Raji (cell line): Measurements from ENCODE around the gene EPHX1.
A peak's percentile ranks its signal among the peaks of the same experiment; 100 is the strongest.

Experiments used
- POLR2A ChIP-seq: IDR thresholded peaks from 2 replicates; pipeline ENCODE4 v1.6.1; 2011; ENCODE audit warnings: low read depth, low read length, control low read depth; ENCODE audit not compliant: insufficient read depth

EPHX1 gene

DNA sequence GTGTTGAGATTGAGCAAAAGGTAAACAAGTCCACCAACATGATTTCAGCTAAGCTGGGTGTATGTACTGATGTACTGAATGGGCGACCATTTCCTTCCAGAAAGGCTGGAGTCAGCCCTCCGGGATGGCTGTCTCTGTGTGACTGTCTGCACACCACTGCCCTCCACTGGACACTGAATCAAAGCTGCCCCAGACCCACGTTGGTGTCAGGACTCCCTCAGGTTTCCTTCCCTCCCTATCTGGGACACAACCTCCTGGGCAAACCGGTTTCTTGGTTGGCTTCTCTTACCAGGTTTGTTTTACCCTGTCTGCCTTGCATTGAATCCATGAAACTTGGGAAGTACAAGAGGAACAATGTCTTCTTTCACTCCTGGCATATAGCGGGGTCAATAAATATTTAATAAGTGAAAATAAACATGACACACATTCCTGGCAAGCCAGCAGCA lies 37.6 kb upstream of the EPHX1 start:
- no peak for TF ChIP-seq POLR2A

DNA sequence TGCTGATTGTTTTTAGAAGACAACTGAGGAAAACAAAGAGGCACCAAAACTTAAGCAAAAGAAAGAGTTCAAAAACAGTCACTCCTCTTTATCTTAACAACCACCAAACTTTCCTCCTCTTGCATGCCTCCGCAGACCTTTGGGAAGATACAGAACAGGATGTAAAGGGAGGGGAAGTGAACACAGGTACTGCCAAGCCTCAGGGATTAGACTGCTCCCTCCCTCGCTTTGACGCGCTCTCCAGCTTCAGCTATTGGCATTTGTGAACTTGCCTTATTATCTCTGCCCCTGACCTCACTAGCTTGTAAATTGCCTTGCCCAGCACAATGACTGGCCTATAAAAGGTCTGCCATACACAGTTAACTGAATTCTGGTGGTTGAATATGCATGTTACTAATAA lies 37.1 kb upstream of the EPHX1 start:
- TF ChIP-seq POLR2A = no peak

DNA sequence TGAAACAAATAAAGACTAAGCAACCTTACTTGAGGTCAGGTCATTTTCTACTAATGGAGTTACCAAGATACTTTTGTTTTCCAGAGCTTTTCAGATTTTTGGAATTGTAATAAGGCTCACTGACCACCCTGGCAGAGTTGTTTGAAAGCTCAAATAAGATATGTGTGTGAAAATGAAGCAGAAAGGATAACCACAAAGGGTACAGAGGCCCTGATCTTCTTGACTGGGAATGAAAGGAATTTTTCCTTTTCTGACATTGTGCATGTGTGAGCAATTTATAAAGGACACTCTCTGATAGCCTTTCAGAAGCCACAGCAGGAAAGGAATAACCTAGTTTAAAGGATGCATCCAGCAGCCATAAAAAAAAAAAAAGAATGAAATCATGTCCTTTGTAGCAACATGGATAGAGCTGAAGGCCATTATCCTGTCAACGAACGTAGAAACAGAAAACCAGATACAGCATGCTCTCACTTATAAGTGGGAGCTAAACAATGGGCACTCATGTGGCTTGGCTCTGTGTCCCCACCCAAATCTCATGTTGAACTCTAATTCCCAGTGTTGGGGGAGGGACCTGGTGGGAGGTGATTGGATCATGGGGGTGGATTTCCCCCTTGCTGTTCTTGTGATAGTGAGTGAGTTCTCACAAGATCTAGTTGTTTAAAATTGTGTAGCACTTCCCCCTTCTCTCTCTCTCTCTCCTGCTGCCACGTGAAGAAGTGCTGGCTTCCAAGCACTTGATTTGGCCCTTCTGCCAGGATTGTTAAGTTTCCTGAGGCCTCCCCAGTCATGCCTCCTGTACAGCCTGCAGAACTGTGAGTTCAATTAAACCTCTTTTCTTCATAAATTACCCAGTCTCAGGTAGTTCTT lies 35.4 kb upstream of the EPHX1 start:
- no peak for TF ChIP-seq POLR2A

DNA sequence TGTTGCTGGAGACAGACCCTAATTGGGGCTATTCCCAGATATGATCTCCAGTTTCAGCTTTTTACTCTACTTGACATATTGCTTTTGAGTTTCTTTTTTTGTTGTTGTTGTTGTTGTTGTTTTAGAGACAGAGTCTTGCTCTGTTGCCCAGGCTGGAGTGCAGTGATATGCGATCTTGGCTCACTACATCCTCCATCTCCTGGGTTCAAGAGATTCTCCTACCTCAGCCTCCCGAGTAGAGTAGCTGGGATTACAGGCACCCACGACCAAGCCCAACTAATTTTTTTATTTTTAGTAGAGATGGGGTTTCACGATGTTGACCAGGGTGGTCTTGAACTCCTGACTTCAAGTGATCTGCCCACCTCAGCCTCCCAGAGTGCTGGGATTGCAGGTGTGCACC lies 33.6 kb upstream of the EPHX1 start:
- no peak for TF ChIP-seq POLR2A

DNA sequence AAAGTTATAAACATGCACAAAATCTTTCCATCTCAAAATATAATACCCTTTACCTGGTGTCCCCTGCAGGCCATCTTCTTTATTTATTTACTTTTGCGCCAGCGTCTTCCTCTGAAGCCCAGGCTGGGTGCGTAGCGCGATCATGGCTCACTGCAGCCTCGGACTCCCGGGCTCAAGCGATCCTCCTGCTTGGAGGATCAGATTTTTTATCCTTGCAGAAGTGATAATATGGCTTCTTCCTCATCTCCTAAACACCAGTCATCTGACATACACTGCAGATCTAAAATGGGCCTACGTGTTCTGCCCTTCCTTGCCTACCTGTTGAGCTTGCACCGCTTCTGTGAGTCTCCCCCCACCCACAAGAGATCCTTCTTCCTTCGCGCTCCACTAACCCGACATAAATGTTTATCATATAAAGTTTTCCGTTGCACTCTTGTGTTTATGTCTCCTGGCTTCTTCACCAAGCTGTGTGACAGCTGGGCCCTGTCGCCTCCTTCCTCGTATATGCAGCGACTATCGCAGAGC lies 32.8 kb upstream of the EPHX1 start:
- TF ChIP-seq POLR2A = no peak

DNA sequence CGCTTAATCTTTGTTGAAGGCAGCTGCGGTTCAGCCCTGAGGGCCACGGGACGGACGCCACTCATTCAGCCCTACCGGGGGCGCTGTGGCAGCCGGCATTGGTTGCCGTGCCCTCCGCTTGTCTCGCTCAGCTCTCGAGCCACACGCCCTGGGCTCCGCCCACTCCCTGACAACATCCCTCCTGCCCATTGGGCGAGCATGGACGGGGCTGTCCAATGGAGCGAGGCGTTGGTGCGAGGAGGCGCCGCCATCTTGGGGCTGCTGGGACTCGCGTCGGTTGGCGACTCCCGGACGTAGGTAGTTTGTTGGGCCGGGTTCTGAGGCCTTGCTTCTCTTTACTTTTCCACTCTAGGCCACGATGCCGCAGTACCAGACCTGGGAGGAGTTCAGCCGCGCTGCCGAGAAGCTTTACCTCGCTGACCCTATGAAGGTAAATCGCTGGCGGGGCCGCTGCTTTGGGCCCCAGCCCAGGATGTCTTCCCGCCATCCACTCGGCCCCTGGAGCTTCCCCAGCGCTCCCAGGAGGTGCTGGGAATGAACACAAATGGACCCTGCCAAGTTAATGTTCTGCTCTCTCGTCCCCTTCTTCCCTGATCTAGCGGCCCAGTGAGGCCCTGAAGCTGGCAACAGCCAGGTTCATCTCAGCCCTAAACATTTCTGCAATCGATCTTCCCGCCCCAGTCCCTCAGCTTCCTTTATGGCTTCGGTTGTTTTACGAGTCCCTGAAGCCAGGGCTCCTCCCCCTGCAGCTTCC lies 32.2 kb upstream of the EPHX1 start, which contains the start of gene SRP9:
Gene SRP9, plus strand, starts transcription at position 244 of the 754 bp plus-strand sequence. Its CDS starts 115 bp downstream, at position 359.
- peak; percentile 78 for TF ChIP-seq POLR2A

DNA sequence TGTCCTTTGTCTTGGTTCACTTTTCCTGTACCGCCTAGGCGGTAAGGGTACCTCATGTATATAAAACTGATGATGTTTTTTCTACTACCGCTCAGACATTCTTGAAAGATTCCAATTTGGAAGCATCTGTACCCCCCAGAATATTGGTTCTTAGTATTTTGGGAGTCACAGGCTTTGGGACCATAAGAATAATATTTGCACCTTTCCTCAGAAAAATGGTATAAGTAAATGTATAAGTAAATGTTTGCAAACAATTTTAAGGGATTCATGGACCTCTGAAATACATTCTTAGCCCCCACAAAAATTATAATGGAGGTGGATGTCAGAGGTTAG lies 31.6 kb upstream of the EPHX1 start:
- no peak for TF ChIP-seq POLR2A

DNA sequence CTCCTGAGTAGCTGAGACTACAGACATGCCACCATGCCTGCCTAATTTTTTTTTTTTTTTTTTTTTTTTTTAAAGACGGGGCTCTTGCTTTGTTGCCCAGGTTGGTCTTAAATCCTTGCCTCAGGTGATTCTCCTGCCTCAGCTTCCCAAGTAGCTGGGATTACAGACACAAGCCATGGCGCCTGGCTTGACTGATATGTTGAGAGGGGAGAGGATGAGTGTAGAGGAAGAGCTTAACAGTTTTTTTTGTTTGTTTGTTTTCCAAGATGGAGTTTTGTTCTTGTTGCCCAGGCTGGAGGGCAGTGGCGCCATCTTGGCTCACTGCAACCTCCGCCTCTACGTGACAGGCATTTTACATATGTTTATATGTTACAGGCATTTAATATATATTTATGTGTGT lies 29.8 kb upstream of the EPHX1 start:
- no peak for TF ChIP-seq POLR2A

DNA sequence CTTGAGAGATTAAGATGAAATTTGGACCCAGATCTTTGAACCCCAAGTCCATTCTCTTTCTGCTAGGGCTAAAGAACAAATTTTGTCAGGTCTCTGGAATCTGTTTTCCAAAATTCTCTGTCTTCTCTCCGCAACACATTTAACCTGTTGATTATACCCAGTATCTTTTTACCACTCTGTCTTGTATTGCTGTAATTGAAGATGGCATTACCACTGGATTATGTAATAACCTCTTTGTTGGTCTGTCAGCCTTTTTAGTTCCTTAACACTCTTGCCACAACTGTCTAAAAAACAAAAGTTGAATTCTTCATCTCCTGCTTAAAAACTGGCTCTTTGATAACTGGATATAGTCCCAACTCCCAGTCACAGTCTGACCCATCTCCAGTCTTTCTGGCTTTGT lies 29.3 kb upstream of the EPHX1 start:
- no peak for TF ChIP-seq POLR2A

DNA sequence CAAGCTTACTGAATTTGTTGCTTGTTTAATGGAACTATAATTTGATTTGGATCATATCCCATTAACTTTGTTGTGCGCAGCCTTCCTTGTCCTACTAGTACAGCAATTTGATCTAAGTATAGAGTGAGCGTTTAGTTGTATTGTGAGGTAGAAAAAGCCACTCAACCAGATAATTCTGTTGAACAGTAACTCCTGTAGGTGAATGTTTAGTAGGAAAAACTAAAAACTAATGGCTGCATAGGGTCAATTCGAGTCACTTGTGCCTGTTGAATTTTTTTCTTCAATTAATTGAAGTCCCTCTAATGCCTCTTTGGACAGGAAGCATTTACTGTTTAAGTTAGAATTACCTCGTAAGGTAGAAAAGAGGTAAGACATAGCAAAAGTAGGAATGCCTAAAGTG lies 15.0 kb upstream of the EPHX1 start:
- TF ChIP-seq POLR2A = no peak

DNA sequence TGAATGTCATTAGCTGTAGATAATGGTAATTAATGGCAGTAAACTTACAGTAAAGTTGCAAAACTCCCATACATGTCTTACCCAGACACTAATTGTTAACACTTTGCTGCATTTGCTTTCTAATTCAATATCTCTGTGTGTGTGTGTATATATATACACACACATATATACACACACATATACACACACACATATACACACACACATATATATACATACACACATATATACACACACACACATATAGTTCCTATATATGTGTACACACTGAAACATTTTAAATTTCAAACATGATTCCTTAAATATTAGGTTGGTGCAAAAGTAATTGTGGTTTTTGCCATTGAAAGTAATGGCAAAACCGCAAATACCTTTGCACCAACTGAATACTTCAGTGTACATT lies 3.7 kb upstream of the EPHX1 start:
- no peak for TF ChIP-seq POLR2A

DNA sequence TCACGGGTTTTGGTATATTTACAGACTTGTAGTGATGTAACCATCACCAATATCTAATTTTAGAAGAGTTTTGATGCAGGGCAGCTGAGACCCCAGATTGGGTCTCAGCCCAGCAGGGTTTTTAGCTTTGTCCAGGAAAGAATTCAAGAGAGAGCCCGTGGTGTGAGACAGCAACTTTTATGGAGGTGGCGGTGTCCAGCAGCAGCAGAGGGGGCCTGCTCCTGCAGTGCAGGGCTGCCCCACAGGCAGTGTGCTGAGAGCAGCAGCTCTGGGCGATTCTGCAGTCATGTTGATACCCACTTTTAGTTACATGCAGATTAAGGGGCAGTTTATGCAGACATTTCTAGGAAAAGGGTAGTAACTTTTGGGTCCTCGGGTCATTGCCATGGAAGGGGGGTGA lies 1.8 kb upstream of the EPHX1 start:
- no peak for TF ChIP-seq POLR2A

DNA sequence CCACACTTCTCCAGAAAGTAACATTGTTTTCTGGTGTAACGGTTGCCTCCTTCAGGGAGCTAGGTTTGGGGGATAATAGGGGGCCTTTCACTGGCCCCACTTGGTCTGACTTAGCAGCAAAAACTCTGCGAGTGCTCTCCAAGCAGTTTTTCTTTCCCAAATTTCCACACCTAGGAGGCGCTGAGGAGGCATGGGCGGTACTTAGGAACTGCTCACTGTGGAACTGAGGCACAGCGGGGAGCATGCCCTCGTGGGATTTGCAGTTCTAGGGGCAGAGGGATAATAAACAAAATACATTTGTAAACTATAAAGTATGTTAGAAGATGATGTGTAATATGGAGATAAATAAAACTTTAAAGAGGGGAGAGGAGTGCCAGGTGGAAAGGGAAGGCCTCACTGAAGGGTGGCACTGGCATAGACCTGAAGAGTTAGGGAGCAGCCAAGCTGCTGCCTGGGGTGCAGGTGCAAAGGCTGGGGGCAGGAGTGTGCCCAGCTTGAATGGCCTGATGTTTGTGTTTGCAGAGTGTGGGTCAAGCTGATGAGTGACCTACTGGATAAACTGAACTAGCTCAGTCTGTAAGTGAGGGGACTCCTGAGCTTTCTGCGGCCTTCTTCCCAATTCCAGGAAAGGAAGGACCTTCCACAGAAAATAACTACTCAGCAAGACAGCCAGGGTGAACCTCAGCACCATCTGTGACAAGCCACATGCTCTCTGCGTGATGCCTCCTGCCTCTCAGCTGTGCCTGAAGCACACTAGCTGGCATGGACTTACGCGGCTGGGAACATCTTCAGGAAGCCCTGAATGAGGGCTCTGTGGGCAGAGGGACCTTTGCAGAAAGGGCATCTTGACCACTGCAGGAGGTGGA lies 1.9 kb downstream of the EPHX1 start:
- no peak for TF ChIP-seq POLR2A

DNA sequence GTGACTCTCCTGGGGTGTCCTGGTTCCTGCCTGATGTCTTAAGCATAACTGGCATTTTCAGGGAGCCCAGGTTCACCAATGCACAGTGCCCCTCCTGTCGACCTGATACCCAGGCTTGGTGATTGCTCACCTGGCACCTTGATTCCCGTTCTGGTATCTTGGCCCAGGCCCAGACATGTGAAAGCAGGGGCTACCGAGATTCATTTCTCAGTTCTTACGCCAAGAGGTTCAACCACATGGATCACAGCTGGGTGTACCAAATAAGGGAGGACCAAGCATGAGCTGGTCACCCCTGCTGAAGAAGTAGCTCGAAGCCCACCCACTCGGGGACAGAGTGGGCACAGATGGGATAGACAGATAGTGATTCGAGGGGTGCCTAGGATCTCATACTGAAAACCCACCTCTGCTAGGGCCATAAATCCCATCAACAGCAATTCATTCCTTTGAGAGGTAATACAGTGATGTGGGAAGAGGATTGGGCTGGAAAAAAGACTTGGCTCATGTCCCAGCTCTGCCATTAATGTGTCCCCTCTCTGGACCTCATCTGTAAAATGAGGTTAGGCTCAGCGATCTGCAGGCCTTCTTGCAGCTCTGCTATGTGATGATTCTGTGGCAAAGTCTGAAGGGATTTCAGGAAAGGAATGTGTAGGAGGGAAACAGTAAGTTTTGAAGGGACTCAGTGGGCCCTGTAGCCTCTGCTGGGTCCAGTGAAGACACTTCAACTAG lies 2.7 kb downstream of the EPHX1 start:
- no peak for TF ChIP-seq POLR2A

DNA sequence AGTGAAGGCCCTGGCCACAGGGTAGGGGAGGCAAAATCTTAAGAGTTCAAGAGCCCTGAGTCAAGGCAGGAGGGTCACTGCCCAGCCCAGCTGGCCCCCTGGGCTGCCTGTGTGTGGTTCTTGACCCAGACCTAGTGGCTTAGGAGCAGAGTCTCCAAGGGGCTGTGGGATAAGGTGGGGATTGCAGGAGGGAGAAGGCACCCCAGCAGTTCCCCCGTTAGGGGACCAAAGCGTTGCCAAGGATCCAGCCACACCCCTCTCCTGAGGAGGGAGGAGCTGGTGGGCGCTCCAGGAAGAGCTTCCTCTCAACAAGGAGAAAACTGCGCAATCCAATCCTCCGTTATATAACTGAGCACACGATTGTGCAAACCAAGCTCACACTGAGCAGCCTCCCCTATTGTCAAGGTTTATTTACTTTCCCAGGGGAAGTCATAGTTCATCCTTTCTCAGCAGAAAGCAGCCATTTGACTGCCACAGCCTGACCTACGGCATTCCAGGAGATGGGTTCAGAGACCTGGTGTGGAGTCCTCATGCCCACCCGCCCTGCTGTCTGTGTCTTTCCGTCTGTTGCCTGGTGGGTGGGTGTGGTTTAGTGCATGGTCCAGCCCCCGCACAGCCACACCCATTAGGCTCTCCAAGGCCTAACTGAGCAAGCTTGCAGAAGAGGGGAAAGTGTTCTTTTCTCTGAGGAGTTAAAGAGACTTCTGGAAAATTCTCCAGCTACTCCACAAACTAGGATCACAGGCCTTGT lies 3.5 kb downstream of the EPHX1 start:
- no peak for TF ChIP-seq POLR2A
